CD4-positive, alpha-beta T cell (primary cell): ENCODE data around the gene LTC4S. TPM values are rescaled to one million over a fixed set of nuclear protein-coding genes. Genes with fewer than 3 reads are reported as not detected.

Experiments
- ATAC-seq: fragments of 200-7000 bp; cut with Tn5 transposase; one replicate; pipeline ENCODE4 v1.10.0; 2022; ENCODE audit warnings: mild to moderate bottlenecking; ENCODE audit not compliant: poor library complexity
- CTCF ChIA-PET: fragments of 350-600 bp; sonication (Branson Sonifier 250); formaldehyde crosslinking; loops from one replicate; lab custom pipeline; 2021; ENCODE audit warnings: antibody characterized with exemption, inconsistent platforms; lab: Charles Lee
- POLR2A ChIA-PET: fragments of 350-600 bp; sonication (Branson Sonifier 250); formaldehyde crosslinking; loops from one replicate; lab custom pipeline; 2021; ENCODE audit warnings: antibody characterized with exemption, inconsistent platforms; lab: Charles Lee
- DNase-seq, 14 experiments: peaks; one replicate each; pipeline ENCODE4 v3.0.0-alpha.2; 2013 to 2020; ENCODE audit warnings: mixed read lengths in 2 of 14
- H3K27ac ChIP-seq, 2 donors: one replicate each; pipeline versions ENCODE4 v1.5.1 to v1.7.0; 2013; ENCODE audit warnings: low read length in 2 of 2, low read depth in 1 of 2, mild to moderate bottlenecking in 1 of 2
- H3K27me3 ChIP-seq, 2 experiments: 1 replicate in 1 of 2; 2 replicates in 1 of 2; pipeline versions ENCODE4 v1.6.1 to v1.7.0; 2013; ENCODE audit warnings: low read length in 2 of 2, control low read depth in 1 of 2, mild to moderate bottlenecking in 1 of 2, moderate library complexity in 1 of 2; ENCODE audit not compliant: insufficient read depth in 2 of 2, control insufficient read depth in 1 of 2
- H3K36me3 ChIP-seq: one replicate; pipeline ENCODE4 v1.6.1; 2013; ENCODE audit warnings: low read length, control low read depth; ENCODE audit not compliant: insufficient read depth
- H3K4me1 ChIP-seq: one replicate; pipeline ENCODE4 v1.6.1; 2013; ENCODE audit warnings: low read length, control low read depth; ENCODE audit not compliant: insufficient read depth
- H3K4me3 ChIP-seq: one replicate; pipeline ENCODE4 v1.5.1; 2013; ENCODE audit warnings: mild to moderate bottlenecking, low read length, moderate library complexity
- H3K9me3 ChIP-seq, 2 experiments: 1 replicate in 1 of 2; 2 replicates in 1 of 2; pipeline versions ENCODE4 v1.6.1 to v1.7.0; 2013; ENCODE audit warnings: low read length in 2 of 2, mild to moderate bottlenecking in 2 of 2, control low read depth in 1 of 2, moderate library complexity in 1 of 2; ENCODE audit not compliant: control insufficient read depth in 1 of 2, insufficient read depth in 1 of 2
- H3K27ac Mint-ChIP-seq: one replicate; pipeline ENCODE4 v1.8.0; 2020; ENCODE audit warnings: mixed read lengths
- H3K27me3 Mint-ChIP-seq: one replicate; pipeline ENCODE4 v1.8.0; 2021; ENCODE audit warnings: mixed read lengths
- H3K36me3 Mint-ChIP-seq: one replicate; pipeline ENCODE4 v1.8.0; 2021; ENCODE audit warnings: low read depth, mixed read lengths
- H3K4me1 Mint-ChIP-seq: one replicate; pipeline ENCODE4 v1.8.0; 2021; ENCODE audit warnings: low read depth, mixed read lengths
- H3K4me3 Mint-ChIP-seq: one replicate; pipeline ENCODE4 v1.8.0; 2020; ENCODE audit warnings: mild to moderate bottlenecking, mixed read lengths
- H3K9me3 Mint-ChIP-seq: one replicate; pipeline ENCODE4 v1.8.0; 2020; ENCODE audit warnings: mixed read lengths
- CTCF ChIP-seq: fragments of 200-600 bp; IDR thresholded peaks from one replicate; pipeline ENCODE4 v1.8.0; 2022; ENCODE audit warnings: antibody characterized with exemption, mild to moderate bottlenecking
- intact Hi-C, 2 experiments: fragments of 100-400 bp; cut with DNase I in 1 of 2; cut with micrococcal nuclease in 1 of 2; formaldehyde crosslinking; loops; one replicate each; pipeline versions ENCODE4 v1.15.1 to v1.9.0; 2023 to 2025; cut with DNase I, micrococcal nuclease
- total RNA-seq, 174 experiments: library from RNA in 2 of 174; stranded (reverse) in 2 of 174; gene quantifications; one replicate each; pipeline ENCODE4 v1.2.3 and lab custom pipeline; 2021 to 2026

LTC4S gene
- total RNA-seq, 2 experiments from 2014 or later, result 3.6 to 4.2 TPM

- no peak for TF ChIP-seq CTCF
- Histone ChIP-seq H3K36me3 (peaks cover 13% of the 10 kb centered on the region), H3K27ac (no peak overlapping the region), H3K27me3 (peaks cover 0 to 3% of the 10 kb centered on the region in 2 experiments), H3K4me1 (peaks cover 20% of the 10 kb centered on the region), H3K9me3 (no peaks in the 10 kb centered on the region), H3K4me3 (no peak overlapping the region)
- POLR2A ChIA-PET, result no interaction called here
- Mint-ChIP-seq H3K9me3 (no peaks in the 10 kb centered on the region), H3K4me3 (no peak overlapping the region), H3K4me1 (peaks cover 6% of the 10 kb centered on the region), H3K27me3 (peaks cover 5% of the 10 kb centered on the region), H3K36me3 (peaks cover 15% of the 10 kb centered on the region), H3K27ac (no peak overlapping the region)
- intact Hi-C loops, result no loop called here
- no peak for ATAC-seq
- CTCF ChIA-PET, result interaction anchor here (2.1 kb wide), 1 partner anchor 10 kb away, joined by 11 read pairs; no protein-coding TSS in a partner anchor
- DNase-seq, result peak in 1 of 14 experiments; percentile 12
These were observed 18.5 kb downstream of the LTC4S start for GRCh38 chr5:179812135-179812825.

- no peak for DNase-seq
- no peaks in the 10 kb centered on the region for H3K9me3 ChIP-seq
- Mint-ChIP-seq H3K4me1 (peaks cover 14% of the 10 kb centered on the region), H3K36me3 (peaks cover 15% of the 10 kb centered on the region), H3K27me3 (peaks cover 5% of the 10 kb centered on the region), H3K4me3 (no peak overlapping the region), H3K27ac (no peak overlapping the region), H3K9me3 (no peaks in the 10 kb centered on the region)
- peaks cover 0 to 4% of the 10 kb centered on the region in 2 experiments for H3K27me3 ChIP-seq
- ChIA-PET POLR2A (no interaction called here), CTCF (no interaction called here)
- no peak for TF ChIP-seq CTCF
- H3K4me3 ChIP-seq, result no peak overlapping the region
- intact Hi-C loops, result no loop called here
- peaks cover 13% of the 10 kb centered on the region for H3K36me3 ChIP-seq
- peaks cover 18% of the 10 kb centered on the region for H3K4me1 ChIP-seq
- H3K27ac ChIP-seq, result no peak overlapping the region
- ATAC-seq, result no peak
These were observed 19.3 kb downstream of the LTC4S start for GRCh38 chr5:179812997-179813607.

GRCh38 chr5:179814090-179814489 lies 20.3 kb downstream of the LTC4S start:
- ATAC-seq (no peak), DNase-seq (no peak)
- TF ChIP-seq CTCF, result no peak
- H3K36me3 Mint-ChIP-seq, result peaks cover 15% of the 10 kb centered on the region
- H3K4me3 ChIP-seq, result no peak overlapping the region
- no peak overlapping the region for H3K4me3 Mint-ChIP-seq
- CTCF ChIA-PET, result no interaction called here
- no peak overlapping the region for H3K27ac Mint-ChIP-seq
- H3K36me3 ChIP-seq, result peaks cover 13% of the 10 kb centered on the region
- peaks cover 0 to 4% of the 10 kb centered on the region in 2 experiments for H3K27me3 ChIP-seq
- peaks cover 25% of the 10 kb centered on the region for H3K4me1 ChIP-seq
- H3K9me3 Mint-ChIP-seq, result no peaks in the 10 kb centered on the region
- H3K27me3 Mint-ChIP-seq, result peaks cover 5% of the 10 kb centered on the region
- H3K9me3 ChIP-seq, result no peaks in the 10 kb centered on the region
- POLR2A ChIA-PET, result interaction anchor here (1.4 kb wide), 1 partner anchor 12 kb away, joined by 3 read pairs; no protein-coding TSS in a partner anchor
- intact Hi-C loops, result no loop called here
- no peak overlapping the region for H3K27ac ChIP-seq
- H3K4me1 Mint-ChIP-seq, result peaks cover 23% of the 10 kb centered on the region
